Activated gamma-delta T cell treated with Interleukin-2 at 50 U/mL for 16 hours (primary cell): ENCODE data around the gene RAD51AP2.
"Not testable (repeated sequence)": the region's sequence is repeated elsewhere in the genome, so short reads cannot be mapped to it uniquely, and the experiment has no call there.

ENCODE experiments used
- DNase-seq: peaks from one replicate; pipeline ENCODE4 v3.0.0-alpha.2; 2020

The RAD51AP2 gene

GRCh38 chr2:17536416-17536815 lies 18.2 kb upstream of the RAD51AP2 start:
- DNase-seq, result no peak

GRCh38 chr2:17533546-17533945 lies 15.3 kb upstream of the RAD51AP2 start:
- no peak for DNase-seq

- no peak for DNase-seq
Measured at GRCh38 chr2:17529771-17530170, 11.5 kb upstream of the RAD51AP2 start.

- DNase-seq, result no peak
Measured at GRCh38 chr2:17522303-17522702, 4.1 kb upstream of the RAD51AP2 start.

GRCh38 chr2:17521621-17522020 lies 3.4 kb upstream of the RAD51AP2 start:
- DNase-seq, result no peak

GRCh38 chr2:17520761-17521160 lies 2.5 kb upstream of the RAD51AP2 start:
- no peak for DNase-seq

GRCh38 chr2:17519486-17519885 lies 1.2 kb upstream of the RAD51AP2 start:
- no peak for DNase-seq

- no peak for DNase-seq
Measured at GRCh38 chr2:17517481-17518211, 594 bp downstream of the RAD51AP2 start.

GRCh38 chr2:17515652-17516051 lies 2.6 kb downstream of the RAD51AP2 start:
- DNase-seq, result no peak

- DNase-seq, result no peak
Measured at GRCh38 chr2:17506736-17507616, 11.3 kb downstream of the RAD51AP2 start.

GRCh38 chr2:17497718-17498117 lies 20.5 kb downstream of the RAD51AP2 start:
- DNase-seq, result no peak

GRCh38 chr2:17495590-17495989 lies 22.6 kb downstream of the RAD51AP2 start:
- no peak for DNase-seq

- DNase-seq, result not testable (repeated sequence)
Measured at GRCh38 chr2:17490165-17490564, 28.1 kb downstream of the RAD51AP2 start.

- DNase-seq, result not testable (repeated sequence)
Measured at GRCh38 chr2:17488610-17489009, 29.6 kb downstream of the RAD51AP2 start.

- no peak for DNase-seq
Measured at GRCh38 chr2:17483496-17483895, 34.7 kb downstream of the RAD51AP2 start.

- no peak for DNase-seq
Measured at GRCh38 chr2:17482651-17483050, 35.6 kb downstream of the RAD51AP2 start.

- no peak for DNase-seq
Measured at GRCh38 chr2:17479875-17480274, 38.4 kb downstream of the RAD51AP2 start.

GRCh38 chr2:17476830-17477229 lies 41.4 kb downstream of the RAD51AP2 start:
- no peak for DNase-seq

GRCh38 chr2:17476064-17476463 lies 42.2 kb downstream of the RAD51AP2 start:
- no peak for DNase-seq

GRCh38 chr2:17475286-17475685 lies 43.0 kb downstream of the RAD51AP2 start:
- DNase-seq, result no peak

GRCh38 chr2:17471979-17472378 lies 46.3 kb downstream of the RAD51AP2 start:
- no peak for DNase-seq

GRCh38 chr2:17470855-17471641 lies 47.2 kb downstream of the RAD51AP2 start:
- DNase-seq, result no peak

GRCh38 chr2:17461087-17461475 lies 57.2 kb downstream of the RAD51AP2 start:
- no peak for DNase-seq
